PC-3 (cell line): ENCODE measurements around the gene CCL22.

ENCODE experiments used
- EZH2 ChIP-seq: fragments of 300-600 bp; sonication (generic); IDR thresholded peaks from one replicate; pipeline ENCODE4 v1.6.1; 2017; ENCODE audit warnings: antibody characterized with exemption, mild to moderate bottlenecking, low read length; ENCODE audit not compliant: unreplicated experiment
- TF ChIP-seq, protein P1 (sequence below): fragments of 300-600 bp; sonication (generic); conservative IDR thresholded peaks from 2 replicates; pipeline ENCODE4 v1.5.1; 2017; ENCODE audit warnings: antibody characterized with exemption, low read depth, mild to moderate bottlenecking, low read length

DNA sequence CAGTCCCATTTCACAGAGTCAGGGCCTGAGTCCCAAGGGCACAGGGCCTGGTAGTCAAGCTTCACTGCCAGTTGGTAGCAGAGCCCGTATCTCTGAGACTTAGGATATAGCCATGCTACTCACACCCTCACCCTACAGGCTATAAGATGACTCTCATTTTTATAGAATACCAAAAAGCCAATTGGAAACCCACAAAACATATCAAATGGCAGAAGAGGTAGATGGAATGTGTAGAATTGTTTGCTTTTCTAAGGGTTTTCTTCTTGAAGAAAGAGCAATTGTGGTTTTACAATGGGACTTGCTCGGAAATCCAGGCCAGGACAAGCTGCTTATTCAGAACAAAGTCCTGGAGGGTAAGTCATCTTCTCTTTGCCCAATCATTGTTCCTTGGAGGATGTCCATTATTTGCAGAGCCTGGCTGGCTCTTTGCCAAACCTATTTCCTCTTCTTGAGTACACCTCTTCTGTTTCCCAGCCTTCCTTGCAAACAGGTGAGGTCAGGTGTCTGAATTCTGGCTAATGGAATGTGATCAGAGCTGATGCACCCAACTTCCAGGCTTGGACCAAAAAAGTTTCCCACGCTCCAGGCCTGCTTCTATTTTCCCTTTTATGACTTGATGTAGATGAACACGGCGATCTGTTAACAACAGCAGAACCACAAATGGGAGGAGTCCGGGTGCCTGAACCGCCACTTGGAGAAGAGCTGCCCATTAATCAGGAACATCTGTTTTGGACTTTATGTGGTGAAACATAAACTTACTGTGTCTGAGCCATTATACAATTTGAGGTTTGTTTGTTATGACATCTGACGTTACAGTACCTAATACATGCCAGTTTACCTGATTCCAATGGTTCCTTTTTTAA is 16.9 kb upstream of the CCL22 start:
- TF ChIP-seq, protein P1, sequence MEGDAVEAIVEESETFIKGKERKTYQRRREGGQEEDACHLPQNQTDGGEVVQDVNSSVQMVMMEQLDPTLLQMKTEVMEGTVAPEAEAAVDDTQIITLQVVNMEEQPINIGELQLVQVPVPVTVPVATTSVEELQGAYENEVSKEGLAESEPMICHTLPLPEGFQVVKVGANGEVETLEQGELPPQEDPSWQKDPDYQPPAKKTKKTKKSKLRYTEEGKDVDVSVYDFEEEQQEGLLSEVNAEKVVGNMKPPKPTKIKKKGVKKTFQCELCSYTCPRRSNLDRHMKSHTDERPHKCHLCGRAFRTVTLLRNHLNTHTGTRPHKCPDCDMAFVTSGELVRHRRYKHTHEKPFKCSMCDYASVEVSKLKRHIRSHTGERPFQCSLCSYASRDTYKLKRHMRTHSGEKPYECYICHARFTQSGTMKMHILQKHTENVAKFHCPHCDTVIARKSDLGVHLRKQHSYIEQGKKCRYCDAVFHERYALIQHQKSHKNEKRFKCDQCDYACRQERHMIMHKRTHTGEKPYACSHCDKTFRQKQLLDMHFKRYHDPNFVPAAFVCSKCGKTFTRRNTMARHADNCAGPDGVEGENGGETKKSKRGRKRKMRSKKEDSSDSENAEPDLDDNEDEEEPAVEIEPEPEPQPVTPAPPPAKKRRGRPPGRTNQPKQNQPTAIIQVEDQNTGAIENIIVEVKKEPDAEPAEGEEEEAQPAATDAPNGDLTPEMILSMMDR = no peak; the same call in 1 of the 2 replicates
- TF ChIP-seq EZH2 = no peak
